ENCODE results near the gene ASPSCR1. TPM values are rescaled to one million over a fixed set of nuclear protein-coding genes. Genes with fewer than 3 reads are reported as not detected.
A peak's percentile ranks its signal among the peaks of the same experiment; 100 is the strongest.

Gene ASPSCR1
- total and polyA plus RNA-seq, 2 of the 13 experiments (the other 11 are each of a cell fraction or from before 2014, with no cell fraction given), result 274 to 314 TPM

DNA sequence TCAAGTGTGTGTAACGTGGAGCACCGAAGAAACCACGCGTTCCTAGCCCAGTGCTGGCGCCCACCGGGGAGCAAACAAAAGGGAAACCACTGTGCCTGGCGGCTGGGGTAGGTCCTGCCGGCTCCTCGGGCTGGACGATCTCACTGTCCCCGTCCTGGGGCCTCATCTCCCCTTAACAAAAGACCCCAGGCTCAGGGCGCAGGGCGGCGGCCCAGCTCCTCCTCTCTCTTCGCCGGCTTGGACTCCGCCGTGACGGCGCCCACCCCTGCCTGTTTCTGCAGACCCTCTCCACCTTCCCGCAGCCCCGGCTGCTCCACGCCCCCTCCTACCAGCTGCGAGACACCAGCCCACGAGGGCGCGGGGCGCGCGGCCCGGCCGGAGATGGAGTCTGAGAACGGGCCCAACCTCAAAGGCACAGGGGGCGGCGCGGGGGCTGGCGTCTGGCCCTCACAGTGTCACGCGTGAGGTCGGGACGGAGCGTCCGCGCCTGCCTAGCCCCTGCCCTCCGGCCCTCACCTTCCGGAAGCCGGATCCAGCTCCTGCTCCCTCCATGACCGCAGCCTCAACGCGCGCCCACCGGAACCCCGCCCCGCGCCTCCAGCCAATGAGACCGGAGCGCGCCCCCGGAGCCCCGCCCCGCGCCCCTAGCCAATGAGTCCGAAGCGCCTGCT lies 45.0 kb downstream of the ASPSCR1 start, which contains the start of gene CENPX (continued):
- TF ChIP-seq AGO1 (IDR thresholded peaks at IDR 0.05; ENCODE audit: low read depth, low read length, poor library complexity, severe bottlenecking) (peak; percentile 99), RFXANK (CRISPR knock-in tag; IDR thresholded peaks at IDR 0.05) (0 out of 2 replicates have a peak, but pooled peaks have one; percentile 20), POLR2AphosphoS5 (IDR thresholded peaks at IDR 0.05; ENCODE audit: low read depth, low read length) (peak; percentile 65), TERF1 (CRISPR knock-in tag; IDR thresholded peaks at IDR 0.05) (0 out of 2 replicates have a peak, but pooled peaks have one; percentile 18), FOXC1 (CRISPR knock-in tag; IDR thresholded peaks at IDR 0.05; ENCODE audit: borderline replicate concordance) (peak; percentile 61; the same call in 1 of the 2 replicates), PHF8 (CRISPR knock-in tag; IDR thresholded peaks at IDR 0.05) (peak; percentile 73), AHR (CRISPR knock-in tag; IDR thresholded peaks at IDR 0.05) (no peak), RBAK (CRISPR knock-in tag; IDR thresholded peaks at IDR 0.05) (no peak), TAF1 (CRISPR knock-in tag; IDR thresholded peaks at IDR 0.05) (peak; percentile 96), PTBP1 (IDR thresholded peaks at IDR 0.05; ENCODE audit: low read depth, low read length, poor library complexity, severe bottlenecking) (peak; percentile 37), SPEN (CRISPR knock-in tag; IDR thresholded peaks at IDR 0.05; ENCODE audit: low read depth) (peak; percentile 66; the same call in 1 of the 2 replicates), STAT6 (CRISPR knock-in tag; IDR thresholded peaks at IDR 0.05; ENCODE audit: borderline replicate concordance) (0 out of 2 replicates have a peak, but pooled peaks have one; percentile 62), ZNF530 (CRISPR knock-in tag; IDR thresholded peaks at IDR 0.05; ENCODE audit: low read depth) (no peak), ZNF547 (CRISPR knock-in tag; IDR thresholded peaks at IDR 0.05) (peak; percentile 90), ETV5 (CRISPR knock-in tag; IDR thresholded peaks at IDR 0.05; ENCODE audit: borderline replicate concordance) (peak; percentile 88), GATAD1 (CRISPR knock-in tag; IDR thresholded peaks at IDR 0.05) (0 out of 2 replicates have a peak, but pooled peaks have one; percentile 51), EEA1 (CRISPR knock-in tag; IDR thresholded peaks at IDR 0.05; ENCODE audit: borderline replicate concordance) (peak; percentile 78; the same call in 1 of the 2 replicates), HINFP (CRISPR knock-in tag; IDR thresholded peaks at IDR 0.05; ENCODE audit: low read depth) (peak; percentile 61; the same call in 1 of the 2 replicates), AGO2 (optimal IDR thresholded peaks at IDR 0.05; ENCODE audit: low read depth, low read length) (peak; percentile 100)
- TF ChIP-seq, protein P1, sequence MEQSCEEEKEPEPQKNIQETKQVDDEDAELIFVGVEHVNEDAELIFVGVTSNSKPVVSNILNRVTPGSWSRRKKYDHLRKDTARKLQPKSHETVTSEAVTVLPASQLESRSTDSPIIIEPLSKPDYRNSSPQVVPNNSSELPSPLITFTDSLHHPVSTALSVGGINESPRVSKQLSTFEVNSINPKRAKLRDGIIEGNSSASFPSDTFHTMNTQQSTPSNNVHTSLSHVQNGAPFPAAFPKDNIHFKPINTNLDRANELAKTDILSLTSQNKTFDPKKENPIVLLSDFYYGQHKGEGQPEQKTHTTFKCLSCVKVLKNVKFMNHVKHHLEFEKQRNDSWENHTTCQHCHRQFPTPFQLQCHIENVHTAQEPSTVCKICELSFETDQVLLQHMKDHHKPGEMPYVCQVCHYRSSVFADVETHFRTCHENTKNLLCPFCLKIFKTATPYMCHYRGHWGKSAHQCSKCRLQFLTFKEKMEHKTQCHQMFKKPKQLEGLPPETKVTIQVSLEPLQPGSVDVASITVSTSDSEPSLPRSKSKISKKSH (CRISPR knock-in tag; IDR thresholded peaks at IDR 0.05; ENCODE audit: borderline replicate concordance), result 0 out of 2 replicates have a peak, but pooled peaks have one; percentile 60
- TF ChIP-seq, protein P2, sequence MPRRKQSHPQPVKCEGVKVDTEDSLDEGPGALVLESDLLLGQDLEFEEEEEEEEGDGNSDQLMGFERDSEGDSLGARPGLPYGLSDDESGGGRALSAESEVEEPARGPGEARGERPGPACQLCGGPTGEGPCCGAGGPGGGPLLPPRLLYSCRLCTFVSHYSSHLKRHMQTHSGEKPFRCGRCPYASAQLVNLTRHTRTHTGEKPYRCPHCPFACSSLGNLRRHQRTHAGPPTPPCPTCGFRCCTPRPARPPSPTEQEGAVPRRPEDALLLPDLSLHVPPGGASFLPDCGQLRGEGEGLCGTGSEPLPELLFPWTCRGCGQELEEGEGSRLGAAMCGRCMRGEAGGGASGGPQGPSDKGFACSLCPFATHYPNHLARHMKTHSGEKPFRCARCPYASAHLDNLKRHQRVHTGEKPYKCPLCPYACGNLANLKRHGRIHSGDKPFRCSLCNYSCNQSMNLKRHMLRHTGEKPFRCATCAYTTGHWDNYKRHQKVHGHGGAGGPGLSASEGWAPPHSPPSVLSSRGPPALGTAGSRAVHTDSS (CRISPR knock-in tag; conservative IDR thresholded peaks at IDR 0.05), result no peak
